PFSK-1 (cell line): Measurements from ENCODE around the gene SPINT2.

ENCODE experiments used
- POLR2AphosphoS5 ChIP-seq: IDR thresholded peaks from 2 replicates; pipeline ENCODE4 v1.6.1; 2012; ENCODE audit warnings: low read depth, mild to moderate bottlenecking, control low read depth, low read length, moderate library complexity
- REST ChIP-seq, 2 experiments: IDR thresholded peaks; 2 replicates each; pipeline versions ENCODE4 v1.6.1 to v1.8.0; 2011 to 2012; ENCODE audit warnings: low read depth in 2 of 2, low read length in 2 of 2, control low read depth in 1 of 2, inconsistent platforms in 1 of 2, mild to moderate bottlenecking in 1 of 2, moderate library complexity in 1 of 2; ENCODE audit not compliant: insufficient read depth in 1 of 2
- SIN3A ChIP-seq: IDR thresholded peaks from 2 replicates; pipeline ENCODE4 v1.6.1; 2012; ENCODE audit warnings: mild to moderate bottlenecking, low read length, moderate library complexity, borderline replicate concordance; ENCODE audit not compliant: insufficient read depth

GRCh38 chr19:38319421-38320258 is 55.3 kb downstream of the SPINT2 start, which contains the start of gene KCNK6:
- TF ChIP-seq POLR2AphosphoS5: no peak
- TF ChIP-seq REST (IDR thresholded peaks at IDR 0.05; ENCODE audit: insufficient read depth in 1 of 2, low read depth in 2 of 2, low read length in 2 of 2): no peak
- no peak for TF ChIP-seq SIN3A
